Measurements from ENCODE around the gene CYBRD1.
A peak's percentile ranks its signal among the peaks of the same experiment; 100 is the strongest.

The CYBRD1 gene

DNA sequence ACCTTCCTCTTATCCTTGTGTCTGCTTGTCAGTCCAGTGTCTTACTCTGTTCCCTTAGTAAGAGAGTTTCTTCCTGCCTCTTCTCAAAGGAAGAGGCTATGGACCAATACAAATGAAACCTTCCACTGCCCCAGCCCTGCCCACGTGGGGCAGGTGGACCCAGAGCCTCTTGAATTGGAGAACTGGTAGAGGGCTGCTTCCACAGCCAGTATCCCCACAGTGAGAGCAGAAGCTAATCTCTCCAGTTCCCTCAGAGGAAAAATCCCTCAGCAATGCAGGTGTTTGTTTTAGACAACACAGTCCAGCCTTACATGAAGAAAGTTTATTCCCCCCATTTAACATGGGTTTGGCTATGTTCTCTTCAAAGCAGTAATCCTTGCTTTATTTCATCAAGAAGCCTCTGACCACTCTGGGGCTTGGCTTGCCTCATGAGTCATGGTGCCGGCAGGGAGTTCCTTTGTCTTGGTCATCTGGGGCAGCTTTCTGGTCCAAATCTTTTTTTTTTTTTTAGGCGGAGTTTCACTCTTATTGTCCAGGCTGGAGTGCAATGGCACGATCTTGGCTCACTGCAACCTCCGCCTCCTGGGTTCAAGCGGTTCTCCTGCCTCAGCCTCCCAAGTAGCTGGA, 6.5 kb upstream of the CYBRD1 start:
- TF ChIP-seq CTCF (IDR thresholded peaks at IDR 0.05; ENCODE audit: low read depth, low read length) (no peak), MYC (IDR thresholded peaks at IDR 0.05; ENCODE audit: low read depth, low read length) (no peak), MAX (IDR thresholded peaks at IDR 0.05; ENCODE audit: low read depth, low read length) (no peak), POLR2A (IDR thresholded peaks at IDR 0.05; ENCODE audit: extremely low read depth, insufficient read length) (no peak)
- no peak for DNase-seq (ENCODE audit: low read depth)
- no peak overlapping the region for H3K4me3 ChIP-seq (ENCODE audit: low read depth, low read length)

DNA sequence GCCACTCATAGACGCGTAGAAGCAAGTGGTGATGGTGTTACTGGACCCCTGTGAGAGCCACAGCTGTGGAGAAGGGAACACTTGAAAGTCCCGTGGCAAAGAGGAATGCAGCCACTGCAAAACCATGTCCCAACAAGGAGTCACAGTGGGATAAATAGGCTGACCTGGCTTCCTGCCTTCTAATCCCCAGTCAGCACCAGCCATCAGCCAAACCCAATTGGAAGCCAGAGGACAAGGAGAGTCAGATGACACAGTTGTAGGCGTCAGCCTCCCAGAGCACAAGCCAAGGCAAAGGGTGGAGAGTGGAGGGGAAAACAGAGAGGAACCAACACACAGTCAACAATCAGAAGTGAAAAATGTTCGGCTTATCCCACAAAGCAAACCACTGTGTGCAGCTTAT, 5.5 kb upstream of the CYBRD1 start:
- no peak for DNase-seq (ENCODE audit: low read depth)
- no peak overlapping the region for H3K4me3 ChIP-seq (ENCODE audit: low read depth, low read length)
- no peak for TF ChIP-seq MYC (IDR thresholded peaks at IDR 0.05; ENCODE audit: low read depth, low read length)
- TF ChIP-seq POLR2A (IDR thresholded peaks at IDR 0.05; ENCODE audit: extremely low read depth, insufficient read length): no peak
- no peak for TF ChIP-seq MAX (IDR thresholded peaks at IDR 0.05; ENCODE audit: low read depth, low read length)
- TF ChIP-seq CTCF (IDR thresholded peaks at IDR 0.05; ENCODE audit: low read depth, low read length): no peak

DNA sequence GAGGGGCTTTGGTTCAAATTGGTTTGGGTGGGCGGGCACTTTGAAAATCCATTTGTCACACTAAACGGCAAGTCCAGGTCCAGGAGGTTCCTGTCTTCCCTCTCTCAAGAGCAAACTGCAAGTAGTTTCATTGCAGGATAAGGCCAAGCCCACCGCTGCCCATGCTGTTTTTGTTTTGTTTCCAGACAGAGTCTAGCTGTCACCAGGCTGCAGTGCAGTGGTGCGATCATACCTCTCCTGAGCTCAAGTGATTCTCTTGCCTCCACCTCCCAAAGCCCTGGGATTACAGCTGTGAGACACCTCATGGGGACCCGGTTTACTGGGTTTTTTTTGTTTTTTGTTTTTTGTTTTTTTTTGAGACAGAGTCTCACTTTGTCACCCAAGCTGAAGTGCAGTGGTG, 1.8 kb upstream of the CYBRD1 start:
- TF ChIP-seq POLR2A (IDR thresholded peaks at IDR 0.05; ENCODE audit: extremely low read depth, insufficient read length) (no peak), CTCF (IDR thresholded peaks at IDR 0.05; ENCODE audit: low read depth, low read length) (no peak), MAX (IDR thresholded peaks at IDR 0.05; ENCODE audit: low read depth, low read length) (no peak), MYC (IDR thresholded peaks at IDR 0.05; ENCODE audit: low read depth, low read length) (no peak)
- no peak overlapping the region for H3K4me3 ChIP-seq (ENCODE audit: low read depth, low read length)
- DNase-seq (ENCODE audit: low read depth): no peak

DNA sequence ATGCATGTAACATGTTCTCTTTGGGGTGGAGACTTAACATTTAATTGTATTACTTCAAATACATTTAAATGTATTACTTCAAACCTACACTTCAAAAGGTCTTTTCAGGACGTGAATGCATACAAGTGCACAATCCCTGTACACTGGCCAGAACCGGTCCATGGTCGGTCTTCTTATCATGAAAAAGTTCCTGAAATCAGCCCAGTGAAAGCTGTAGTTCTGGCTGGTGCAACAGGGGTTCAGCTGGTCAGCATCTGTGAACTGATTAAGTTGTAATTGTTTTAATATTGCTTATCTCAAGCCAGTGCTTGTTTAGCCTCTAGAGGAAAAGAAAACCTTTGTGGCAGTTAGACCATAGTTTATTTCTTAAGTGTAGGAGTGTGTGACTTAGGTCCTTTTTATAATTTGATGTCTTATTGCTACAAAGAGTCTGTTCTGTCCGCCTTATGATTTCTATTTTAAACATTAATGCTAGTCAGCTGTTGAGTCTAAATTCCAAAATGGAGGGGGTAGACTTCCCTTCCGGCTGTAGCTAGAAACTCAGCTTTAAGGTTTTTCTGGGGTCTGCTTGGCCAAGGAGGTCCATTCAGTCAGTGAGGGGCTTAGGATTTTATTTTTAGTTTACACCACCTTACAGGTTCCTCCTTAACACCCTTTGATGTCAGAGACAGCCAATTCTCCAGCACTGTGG, 768 bp upstream of the CYBRD1 start:
- no peak for TF ChIP-seq MYC (IDR thresholded peaks at IDR 0.05; ENCODE audit: low read depth, low read length)
- TF ChIP-seq POLR2A (IDR thresholded peaks at IDR 0.05; ENCODE audit: extremely low read depth, insufficient read length): no peak
- TF ChIP-seq MAX (IDR thresholded peaks at IDR 0.05; ENCODE audit: low read depth, low read length): no peak
- TF ChIP-seq CTCF (IDR thresholded peaks at IDR 0.05; ENCODE audit: low read depth, low read length): no peak
- peak overlapping the region; percentile 75 for H3K4me3 ChIP-seq (ENCODE audit: low read depth, low read length)
- DNase-seq (ENCODE audit: low read depth): peak; percentile 21

- TF ChIP-seq MAX (IDR thresholded peaks at IDR 0.05; ENCODE audit: low read depth, low read length): no peak
- peak; percentile 69 for DNase-seq (ENCODE audit: low read depth)
Observed at GRCh38 chr2:171522788-171523087, 464 bp downstream of the CYBRD1 start.

GRCh38 chr2:171523088-171524017, 1.1 kb downstream of the CYBRD1 start:
- DNase-seq (ENCODE audit: low read depth): peak; percentile 93
- TF ChIP-seq MAX (IDR thresholded peaks at IDR 0.05; ENCODE audit: low read depth, low read length): peak; percentile 59; the same call in 1 of the 2 replicates
- TF ChIP-seq POLR2A (IDR thresholded peaks at IDR 0.05; ENCODE audit: extremely low read depth, insufficient read length): peak; percentile 47
- no peak; the same call in 1 of the 2 replicates for TF ChIP-seq MYC (IDR thresholded peaks at IDR 0.05; ENCODE audit: low read depth, low read length)
- TF ChIP-seq CTCF (IDR thresholded peaks at IDR 0.05; ENCODE audit: low read depth, low read length): no peak
- peak overlapping the region; percentile 75 for H3K4me3 ChIP-seq (ENCODE audit: low read depth, low read length)

More at GRCh38 chr2:171522788-171523087, 464 bp downstream of the CYBRD1 start:
- H3K4me3 ChIP-seq (ENCODE audit: low read depth, low read length): peak overlapping the region; percentile 75
